ENCODE data around the gene DNAH2.

DNAH2 gene

GRCh38 chr17:7824021-7824924 lies 106.7 kb downstream of the DNAH2 start:
- no peak for DNase-seq

GRCh38 chr17:7825206-7825990 lies 107.9 kb downstream of the DNAH2 start:
- no peak for DNase-seq

- no peak for DNase-seq
Measured at GRCh38 chr17:7830616-7831015, 113.1 kb downstream of the DNAH2 start.

GRCh38 chr17:7831233-7831632 lies 113.7 kb downstream of the DNAH2 start:
- DNase-seq = no peak

- no peak for DNase-seq
Measured at GRCh38 chr17:7832431-7832830, 114.9 kb downstream of the DNAH2 start.

- no peak for DNase-seq
Measured at GRCh38 chr17:7833011-7833794, 115.7 kb downstream of the DNAH2 start.

- peak; percentile 88 to 91 for DNase-seq
Measured at GRCh38 chr17:7833795-7834541, 116.4 kb downstream of the DNAH2 start, which contains the start of gene KDM6B. Gene KDM6B, plus strand, starts transcription at chr17:7834217. Its CDS starts 11,338 bp downstream, at chr17:7845555.

- DNase-seq = peak; percentile 53 to 56
Measured at GRCh38 chr17:7834542-7834956, 117.0 kb downstream of the DNAH2 start.

- peak; percentile 88 to 91 for DNase-seq
Measured at GRCh38 chr17:7834957-7835813, 117.6 kb downstream of the DNAH2 start.

- peak in 1 of 2 donors; percentile 59 for DNase-seq
Measured at GRCh38 chr17:7835814-7836595, 118.5 kb downstream of the DNAH2 start.

- peak; percentile 71 to 76 for DNase-seq
Measured at GRCh38 chr17:7836596-7837407, 119.3 kb downstream of the DNAH2 start.

GRCh38 chr17:7837408-7838088 lies 120.0 kb downstream of the DNAH2 start:
- DNase-seq = no peak

GRCh38 chr17:7838090-7839075 lies 120.8 kb downstream of the DNAH2 start:
- DNase-seq = peak in 1 of 2 donors; percentile 20

- DNase-seq = no peak
Measured at GRCh38 chr17:7839190-7839875, 121.8 kb downstream of the DNAH2 start.

- DNase-seq = no peak
Measured at GRCh38 chr17:7839876-7840261, 122.3 kb downstream of the DNAH2 start.

- no peak for DNase-seq
Measured at GRCh38 chr17:7840441-7840840, 122.9 kb downstream of the DNAH2 start.

GRCh38 chr17:7840875-7841274 lies 123.3 kb downstream of the DNAH2 start:
- DNase-seq = no peak
